Measurements from ENCODE around the gene TLE7.
A peak's percentile ranks its signal among the peaks of the same experiment; 100 is the strongest.

TLE7 gene

DNA sequence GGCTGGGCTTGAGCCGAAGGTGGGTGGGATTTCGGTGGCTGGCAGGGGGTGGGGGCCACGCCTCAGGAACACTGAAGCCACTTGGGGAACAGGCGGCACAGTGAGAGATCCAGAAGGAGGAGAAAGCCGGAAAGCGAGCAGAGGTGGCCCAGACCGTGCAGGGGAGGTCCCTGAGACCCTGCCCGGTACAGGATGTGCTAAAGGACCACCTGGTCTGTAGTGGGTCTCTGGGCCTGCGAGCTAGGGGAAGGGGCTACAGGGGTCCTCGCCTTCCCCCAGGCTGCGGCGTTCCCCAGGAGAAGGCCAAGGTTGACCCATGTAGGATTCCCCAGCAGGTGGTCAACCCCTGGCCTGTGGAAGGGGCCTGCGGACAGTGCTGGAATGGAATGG lies at the start of gene TLE7:
Gene TLE7, minus strand, starts transcription at position 4 of the 390 bp plus-strand sequence. CDS start 8,730 bp downstream, outside the sequence.
- DNase-seq (ENCODE audit: low read depth in 2 of 2), result no peak

DNA sequence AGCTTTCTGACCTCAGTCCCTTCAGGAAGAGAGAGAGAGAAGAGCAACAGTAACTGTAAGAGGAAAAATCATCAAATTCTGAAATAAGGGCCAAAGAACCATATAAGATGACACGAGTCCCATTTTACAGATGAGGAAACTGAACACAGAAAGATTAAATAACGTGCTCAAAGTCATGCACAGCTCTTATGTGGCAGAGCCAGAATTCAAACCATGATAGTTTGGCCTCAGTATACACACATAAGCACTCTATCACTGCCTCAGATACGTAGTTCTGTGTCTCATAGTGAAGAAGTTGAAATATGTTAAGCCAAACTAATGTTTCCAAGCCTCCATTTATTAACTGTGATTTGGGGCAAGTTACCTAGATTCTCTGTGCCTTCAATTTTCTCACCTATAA lies 49.2 kb upstream of the TLE7 start:
- no peak for DNase-seq (ENCODE audit: low read depth in 2 of 2)

GRCh38 chr16:71490361-71490760 lies 48.5 kb upstream of the TLE7 start:
- DNase-seq (ENCODE audit: low read depth in 2 of 2), result no peak

- DNase-seq (ENCODE audit: low read depth in 2 of 2), result no peak
Observed at GRCh38 chr16:71489122-71489521, 47.3 kb upstream of the TLE7 start, which contains the start of gene ZNF19. TSS of gene ZNF19 (minus strand) at chr16:71489324. CDS start at chr16:71482114, 7,210 bp downstream.

DNA sequence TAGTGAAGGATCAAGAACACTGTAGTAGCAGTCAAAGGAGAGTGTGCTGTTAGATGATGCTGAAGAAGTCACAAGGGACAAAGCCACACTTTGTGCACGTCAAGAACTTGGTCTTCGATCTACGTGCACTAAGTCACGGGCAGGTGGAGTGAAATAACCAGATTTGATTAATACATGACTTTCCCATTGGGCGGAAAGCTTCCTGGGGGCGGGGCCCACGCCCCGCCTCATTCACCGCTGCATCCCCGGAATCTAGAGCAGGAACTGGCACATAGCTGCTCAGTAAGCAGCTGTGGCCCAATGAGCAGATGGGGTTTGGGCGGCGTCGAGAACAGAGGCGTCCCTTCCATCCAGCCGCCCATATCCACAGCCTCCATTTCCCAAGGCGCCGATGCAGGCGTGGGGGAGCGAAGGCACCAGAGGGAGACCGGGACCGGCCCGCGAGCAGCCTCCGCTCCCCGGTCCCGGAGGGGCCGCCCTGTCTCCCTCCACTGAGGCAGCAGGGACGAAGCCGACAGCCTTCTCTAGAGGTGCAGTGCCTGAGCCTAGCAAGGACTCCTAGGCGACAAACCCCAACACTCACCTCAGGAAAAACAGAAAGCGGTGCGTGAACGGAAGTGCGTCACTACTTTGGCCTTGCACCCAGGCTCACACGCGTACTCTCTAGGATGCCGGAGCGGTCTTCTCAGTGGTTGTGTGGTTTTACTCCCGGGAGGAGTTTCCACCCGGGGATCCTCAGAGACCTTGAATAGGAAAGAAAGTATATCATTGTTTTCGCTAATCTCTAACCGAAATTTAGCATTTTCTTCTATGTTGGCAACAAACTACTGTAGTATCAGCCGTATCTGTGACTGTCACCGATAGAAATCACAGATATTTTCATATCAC lies 42.4 kb upstream of the TLE7 start:
- DNase-seq (ENCODE audit: low read depth in 2 of 2), result peak; percentile 27 to 49

GRCh38 chr16:71482569-71482968 lies 40.7 kb upstream of the TLE7 start:
- DNase-seq (ENCODE audit: low read depth in 2 of 2), result no peak

- DNase-seq (ENCODE audit: low read depth in 2 of 2), result no peak
Observed at GRCh38 chr16:71480956-71481355, 39.1 kb upstream of the TLE7 start.

GRCh38 chr16:71479420-71479819 lies 37.6 kb upstream of the TLE7 start:
- no peak for DNase-seq (ENCODE audit: low read depth in 2 of 2)

- DNase-seq (ENCODE audit: low read depth in 2 of 2), result no peak
Observed at GRCh38 chr16:71476457-71477124, 34.7 kb upstream of the TLE7 start.

DNA sequence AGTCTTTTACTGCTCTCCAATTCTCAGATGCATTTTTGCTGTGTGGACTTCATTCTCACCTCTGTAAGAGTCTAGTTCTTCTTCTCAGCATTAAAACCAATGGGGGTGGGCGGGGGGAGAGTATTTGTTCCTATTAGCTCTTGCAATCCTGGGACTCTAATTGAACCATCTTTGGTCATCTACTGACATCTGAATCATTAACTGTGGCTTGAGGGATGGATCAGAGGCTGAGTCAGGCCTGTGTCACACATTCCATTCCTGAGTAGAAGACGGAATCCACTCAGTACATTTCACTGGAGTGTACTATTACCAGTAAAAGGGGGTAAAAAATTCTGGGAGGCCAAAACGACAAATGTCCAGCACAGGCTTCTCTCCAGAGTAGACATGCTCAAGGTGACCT lies 33.0 kb upstream of the TLE7 start:
- no peak for DNase-seq (ENCODE audit: low read depth in 2 of 2)

DNA sequence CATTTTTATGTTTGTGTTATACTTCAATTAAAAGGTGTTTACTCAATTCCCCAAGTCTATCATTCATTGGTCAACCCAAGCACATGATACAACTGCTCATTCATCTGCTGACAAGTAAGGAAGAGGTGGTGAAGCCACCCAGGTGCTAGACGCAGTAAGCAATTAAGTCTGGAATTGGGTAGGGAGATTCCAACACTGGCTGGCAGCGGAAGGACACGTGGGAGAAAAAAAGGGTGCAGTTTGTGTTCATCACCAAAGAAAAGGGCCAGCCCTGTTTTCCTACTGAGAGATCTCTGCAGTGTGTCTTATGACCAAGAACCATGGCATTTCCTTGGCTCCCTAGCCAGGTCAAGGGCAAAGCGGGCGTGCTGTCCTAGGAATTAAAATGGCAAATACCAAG lies 32.0 kb upstream of the TLE7 start:
- DNase-seq (ENCODE audit: low read depth in 2 of 2), result no peak

- no peak for DNase-seq (ENCODE audit: low read depth in 2 of 2)
Observed at GRCh38 chr16:71472931-71473330, 31.1 kb upstream of the TLE7 start.

GRCh38 chr16:71472051-71472450 lies 30.2 kb upstream of the TLE7 start:
- no peak for DNase-seq (ENCODE audit: low read depth in 2 of 2)

- no peak for DNase-seq (ENCODE audit: low read depth in 2 of 2)
Observed at GRCh38 chr16:71467810-71468209, 26.0 kb upstream of the TLE7 start.

- no peak for DNase-seq (ENCODE audit: low read depth in 2 of 2)
Observed at GRCh38 chr16:71464231-71464630, 22.4 kb upstream of the TLE7 start.

- peak; percentile 45 to 64 for DNase-seq (ENCODE audit: low read depth in 2 of 2)
Observed at GRCh38 chr16:71461686-71462648, 20.1 kb upstream of the TLE7 start, which contains the start of gene ZNF23. TSS of gene ZNF23 (minus strand) at chr16:71462247. CDS start at chr16:71456796, 5,451 bp downstream.

GRCh38 chr16:71460941-71461340 lies 19.1 kb upstream of the TLE7 start:
- DNase-seq (ENCODE audit: low read depth in 2 of 2), result no peak

GRCh38 chr16:71460236-71460635 lies 18.4 kb upstream of the TLE7 start:
- DNase-seq (ENCODE audit: low read depth in 2 of 2), result no peak

GRCh38 chr16:71459510-71459909 lies 17.7 kb upstream of the TLE7 start:
- DNase-seq (ENCODE audit: low read depth in 2 of 2), result no peak

- DNase-seq (ENCODE audit: low read depth in 2 of 2), result no peak
Observed at GRCh38 chr16:71456801-71457200, 14.9 kb upstream of the TLE7 start.

- no peak for DNase-seq (ENCODE audit: low read depth in 2 of 2)
Observed at GRCh38 chr16:71453036-71453435, 11.2 kb upstream of the TLE7 start.

DNA sequence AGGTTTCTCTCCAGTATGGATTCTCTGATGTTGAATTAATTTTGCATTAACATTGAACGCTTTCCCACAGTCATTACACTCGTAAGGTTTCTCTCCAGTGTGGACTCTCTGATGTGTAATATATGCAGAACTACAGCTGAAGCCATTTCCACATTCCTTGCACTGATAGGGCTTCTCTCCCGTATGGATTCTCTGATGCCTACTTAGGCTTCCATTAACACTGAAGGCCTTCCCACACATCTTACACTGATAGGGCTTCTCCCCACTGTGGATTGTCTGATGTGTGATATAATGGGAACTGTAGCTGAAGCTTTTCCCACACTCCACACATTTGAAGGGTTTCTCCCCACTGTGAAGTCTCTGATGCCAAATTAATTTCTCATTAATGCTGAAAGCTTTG lies 7.2 kb upstream of the TLE7 start:
- no peak for DNase-seq (ENCODE audit: low read depth in 2 of 2)

All from stimulated activated CD4-positive, alpha-beta T cell treated with anti-CD3 and anti-CD28 coated beads, Interleukin-1b, Interleukin-23, amount 100 ng/mL, for 1 hour (primary cell).